Heart left ventricle (tissue), 16 donors: ENCODE measurements around the gene LPO. TPM values are rescaled to one million over a fixed set of nuclear protein-coding genes. Genes with fewer than 3 reads are reported as not detected.

Source experiments
- ATAC-seq, 4 donors: fragments of 200-7000 bp; cut with Tn5 transposase; one replicate each; pipeline ENCODE4 v1.9.1; 2020 to 2022; ENCODE audit warnings: moderate library complexity in 4 of 4, mild to moderate bottlenecking in 3 of 4, moderate number of reproducible peaks in 1 of 4
- DNase-seq, 5 donors: peaks; one replicate each; pipeline ENCODE4 v3.0.0-alpha.2; 2020
- H3K27ac ChIP-seq, 12 donors: fragments of 200-600 bp; sonication (generic) in 4 of 12; one replicate each; pipeline versions ENCODE4 v1.5.0 to v1.8.0; 2016 to 2022; ENCODE audit warnings: mild to moderate bottlenecking in 2 of 12
- H3K27me3 ChIP-seq, 9 donors: fragments of 200-600 bp; sonication (generic) in 2 of 9; one replicate each; pipeline versions ENCODE4 v1.5.1 to v1.8.0; 2016 to 2022; ENCODE audit warnings: mild to moderate bottlenecking in 3 of 9
- H3K36me3 ChIP-seq, 9 donors: fragments of 200-600 bp; sonication (generic) in 2 of 9; one replicate each; pipeline versions ENCODE4 v1.5.0 to v1.8.0; 2018 to 2022; ENCODE audit warnings: mild to moderate bottlenecking in 2 of 9
- H3K4me1 ChIP-seq, 12 donors: fragments of 200-600 bp; sonication (generic) in 4 of 12; one replicate each; pipeline versions ENCODE4 v1.5.0 to v1.8.0; 2016 to 2022; ENCODE audit warnings: mild to moderate bottlenecking in 3 of 12
- H3K4me3 ChIP-seq, 12 donors: fragments of 200-600 bp; sonication (generic) in 4 of 12; one replicate each; pipeline versions ENCODE4 v1.5.0 to v1.8.0; 2017 to 2022; ENCODE audit warnings: mild to moderate bottlenecking in 9 of 12, moderate library complexity in 4 of 12
- H3K9me3 ChIP-seq, 12 donors: fragments of 200-600 bp; sonication (generic) in 4 of 12; one replicate each; pipeline versions ENCODE4 v1.5.0 to v1.8.0; 2016 to 2022; ENCODE audit warnings: mild to moderate bottlenecking in 1 of 12
- CTCF ChIP-seq, 12 donors: fragments of 200-600 bp; sonication (generic) in 4 of 12; IDR thresholded peaks; one replicate each; pipeline versions ENCODE4 v1.5.0 to v1.8.0; 2018 to 2022; ENCODE audit warnings: antibody characterized with exemption in 12 of 12, mild to moderate bottlenecking in 5 of 12
- POLR2A ChIP-seq, 2 donors: fragments of 450-650 bp; IDR thresholded peaks; one replicate each; pipeline ENCODE4 v1.6.1; 2017; ENCODE audit warnings: antibody characterized with exemption in 2 of 2, mild to moderate bottlenecking in 2 of 2, moderate library complexity in 2 of 2
- WGBS, 4 donors: extraction: QIAGEN DNeasy Blood & Tissue Kit in 2 of 4; methylation state at CpG; one replicate each; pipeline versions ENCODE4 v1.1.5 to v1.1.7; 2013 to 2018; 5-methylcytosine and 5-hydroxymethylcytosine counted together
- intact Hi-C, 10 donors: fragments of 100-400 bp; cut with DNase I; formaldehyde crosslinking; loops; one replicate each; pipeline versions ENCODE4 v1.11.1 to v1.14.2; 2022
- polyA plus RNA-seq, 2 donors: library from polyadenylated mRNA; stranded (reverse); fragments of 200-250 nt; gene quantifications; one replicate each; pipeline ENCODE4 v1.2.3, GENCODE V29; 2013
- total RNA-seq, 9 donors: library from RNA; depleted of rRNA in 2 of 9; stranded (reverse); fragments of >200 nt in 2 of 9; fragmentation: NEBNext Ultra II Directional in 3 of 9; extraction: Animal tissue kit (Norgen Biotek cat#: 25700) in 3 of 9; gene quantifications; one replicate each; pipeline versions ENCODE4 v1.1.0 to v1.2.4, GENCODE V29; 2016 to 2023
- donor health status: ischemic (EF 13 %, LVEDD 7.1; RV severe dilation, severe dysfunction).
- donor health status: healthy with polysubstance abuse.
- donor health status: DM: no; HTN: yes; CAD: no.
- donor health status: DM: no; HTN: no; CAD: no.
- donor health status: ischemic (EF 25% LVEDD 6.9; RV normal size, moderate dysfunction).
- donor health status: ischemic (EF 25% LVEDD 5.7; RV mildly dilated, moderate dysfunction).
- donor health status: healthy.
- donor health status: DM: yes; HTN: yes; CAD: no.
- donor health status: ischemic (EF 35%, LVEDD 5.7; RV mildly dilated, moderate dysfunction).
- donor health status: nonischemic (EF 11% LVEDD 7.7; RV severe dilation, severe dysfunction).
- donor health status: DM: yes; HTN: yes; CAD: no.
- donor health status: PGD.
- donor health status: ischemic (EF 29% LVEDD 5.4; RV normal size, mild dysfunction).
- donor health status: nonischemic (EF 23%, LVEDD 6.1; RV moderate dilation, normal function).

The LPO gene
- total and polyA plus RNA-seq, 11 donors: not detected

DNA sequence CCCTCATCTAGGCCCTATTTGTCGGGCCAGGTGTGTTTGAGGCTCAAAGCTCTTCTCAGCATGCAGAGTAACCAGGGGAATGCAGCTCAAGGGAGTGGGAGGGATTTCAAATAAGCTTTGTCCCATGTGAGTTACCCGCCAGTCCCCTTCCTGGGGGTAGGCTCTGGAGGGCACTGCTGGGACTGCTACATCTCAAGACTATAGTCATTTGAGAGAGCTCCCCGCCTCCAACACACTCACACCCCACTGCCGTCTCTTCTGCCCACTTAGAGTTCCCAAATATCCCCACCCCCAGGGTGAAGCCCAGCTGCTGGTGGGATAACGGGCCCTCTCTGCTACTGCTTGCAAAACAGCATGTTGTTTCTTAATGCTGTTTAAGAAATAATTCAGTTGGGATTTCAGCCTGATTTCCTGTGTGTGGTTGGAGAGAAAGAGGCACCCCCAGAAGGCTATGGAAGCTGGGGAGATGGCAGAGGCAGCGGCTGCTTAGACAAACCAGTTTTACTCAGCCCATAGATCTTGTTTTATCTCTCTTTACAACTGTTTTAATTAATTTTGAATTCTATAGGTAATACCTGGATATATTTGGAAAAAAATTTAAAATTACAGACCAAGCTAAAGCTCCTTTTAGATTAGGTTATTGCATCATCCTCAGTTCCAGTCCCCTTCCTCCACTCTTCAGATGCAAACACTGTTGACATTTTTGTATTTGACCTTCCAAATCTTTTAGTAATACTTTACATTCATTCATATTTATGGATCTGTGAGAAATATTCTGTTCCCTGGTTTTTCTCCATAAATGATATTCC, 46.4 kb downstream of the LPO start:
- DNase-seq (no peak), ATAC-seq (no peak)
- no peak for TF ChIP-seq CTCF (IDR thresholded peaks at IDR 0.05)
- TF ChIP-seq POLR2A (IDR thresholded peaks at IDR 0.05): no peak
- 43 to 58% (median 44%) methylated on average over 6 of the region's 6 CpGs for WGBS, 4 donors
- Histone ChIP-seq H3K27me3 (peaks cover 0 to 42% (median 6%) of the 10 kb centered on the region in 9 donors), H3K27ac (no peak overlapping the region), H3K9me3 (no peaks in the 10 kb centered on the region), H3K4me3 (no peak overlapping the region), H3K36me3 (no peaks in the 10 kb centered on the region), H3K4me1 (peaks cover 0 to 5% (median 0%) of the 10 kb centered on the region in 12 donors)
- intact Hi-C loops: no loop called here

- no peak overlapping the region for H3K27ac ChIP-seq
- H3K36me3 ChIP-seq: no peaks in the 10 kb centered on the region
- ATAC-seq: no peak
- TF ChIP-seq POLR2A (IDR thresholded peaks at IDR 0.05) (no peak), CTCF (IDR thresholded peaks at IDR 0.05) (no peak)
- H3K4me3 ChIP-seq: no peak overlapping the region
- 82 to 92% (median 89%) methylated on average over 3 of the region's 3 CpGs for WGBS, 4 donors
- intact Hi-C loops: no loop called here
- peaks cover 0 to 7% (median 0%) of the 10 kb centered on the region in 12 donors for H3K4me1 ChIP-seq
- no peak for DNase-seq
- no peaks in the 10 kb centered on the region for H3K9me3 ChIP-seq
- H3K27me3 ChIP-seq: peaks cover 0 to 41% (median 3%) of the 10 kb centered on the region in 9 donors
Measured at GRCh38 chr17:58285422-58285810, 47.0 kb downstream of the LPO start.

GRCh38 chr17:58289869-58290268, 51.5 kb downstream of the LPO start:
- ATAC-seq (no peak), DNase-seq (no peak)
- 30 to 46% (median 44%) methylated on average over 2 of the region's 2 CpGs for WGBS, 4 donors
- Histone ChIP-seq H3K4me1 (peaks cover 0 to 7% (median 0%) of the 10 kb centered on the region in 12 donors), H3K36me3 (no peaks in the 10 kb centered on the region), H3K27ac (no peak overlapping the region), H3K4me3 (no peak overlapping the region), H3K9me3 (peaks cover 0 to 6% (median 0%) of the 10 kb centered on the region in 12 donors), H3K27me3 (peaks cover 0 to 47% (median 3%) of the 10 kb centered on the region in 9 donors)
- intact Hi-C loops: no loop called here
- no peak for TF ChIP-seq CTCF (IDR thresholded peaks at IDR 0.05)
- TF ChIP-seq POLR2A (IDR thresholded peaks at IDR 0.05): no peak

- H3K27ac ChIP-seq: no peak overlapping the region
- WGBS, 4 donors: 71 to 82% (median 78%) methylated on average over 5 of the region's 5 CpGs
- no peak for ATAC-seq
- TF ChIP-seq POLR2A (IDR thresholded peaks at IDR 0.05) (no peak), CTCF (IDR thresholded peaks at IDR 0.05) (no peak)
- H3K4me1 ChIP-seq: peaks cover 0 to 7% (median 0%) of the 10 kb centered on the region in 12 donors
- no peaks in the 10 kb centered on the region for H3K36me3 ChIP-seq
- DNase-seq: no peak
- intact Hi-C loops: no loop called here
- H3K27me3 ChIP-seq: peaks cover 0 to 47% (median 3%) of the 10 kb centered on the region in 9 donors
- no peak overlapping the region for H3K4me3 ChIP-seq
- peaks cover 0 to 6% (median 0%) of the 10 kb centered on the region in 12 donors for H3K9me3 ChIP-seq
Measured at GRCh38 chr17:58291246-58291645, 52.9 kb downstream of the LPO start.
